HG02885 (cell line): ENCODE measurements around the gene TSPAN4.
A peak's percentile ranks its signal among the peaks of the same experiment; 100 is the strongest.

Source experiments
- ATAC-seq: cut with Tn5 transposase; IDR thresholded peaks from one replicate; pipeline ENCODE4 v1.9.1; 2021; ENCODE audit warnings: mild to moderate bottlenecking; ENCODE audit not compliant: unreplicated experiment, poor library complexity

Gene TSPAN4, protein sequence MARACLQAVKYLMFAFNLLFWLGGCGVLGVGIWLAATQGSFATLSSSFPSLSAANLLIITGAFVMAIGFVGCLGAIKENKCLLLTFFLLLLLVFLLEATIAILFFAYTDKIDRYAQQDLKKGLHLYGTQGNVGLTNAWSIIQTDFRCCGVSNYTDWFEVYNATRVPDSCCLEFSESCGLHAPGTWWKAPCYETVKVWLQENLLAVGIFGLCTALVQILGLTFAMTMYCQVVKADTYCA

DNA sequence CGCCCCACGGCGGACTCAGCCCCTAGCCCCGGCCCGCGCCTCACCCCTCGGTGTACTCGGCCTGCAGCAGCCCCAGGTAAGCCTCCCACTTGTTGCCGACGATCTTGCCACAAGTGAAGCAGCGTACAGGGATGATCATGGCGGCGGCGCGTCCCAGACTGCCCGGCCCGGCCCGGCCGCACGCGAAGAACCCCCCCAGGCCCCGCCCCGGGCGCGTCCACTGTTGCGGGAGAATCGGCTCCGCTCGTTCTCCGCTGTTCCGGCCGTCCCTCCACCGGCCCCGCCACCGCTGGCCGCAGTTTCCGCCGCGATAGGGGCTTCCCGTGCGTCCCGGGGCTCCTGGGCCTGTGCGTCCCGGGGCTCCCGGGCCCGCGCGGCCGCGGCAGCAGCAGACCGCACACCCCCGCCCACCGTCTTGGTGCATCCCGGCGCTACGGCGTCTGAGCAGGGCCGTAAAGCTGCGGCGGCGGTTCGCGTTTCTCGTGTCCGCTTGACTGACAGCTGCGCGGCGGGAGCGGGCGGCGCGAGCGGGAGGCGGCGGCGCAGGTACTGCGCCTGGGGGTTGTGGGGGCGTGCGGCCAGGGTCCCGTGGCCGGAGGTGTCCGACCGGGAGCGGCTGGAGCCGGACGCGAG, at the start of gene TSPAN4, which contains the start of gene POLR2L:
TSS of gene TSPAN4 (plus strand) at position 483 of the 633 bp plus-strand sequence. CDS start 7,453 bp downstream, outside the sequence.
TSS of gene POLR2L (minus strand) at position 160 of the 633 bp plus-strand sequence. CDS start at position 139, 21 bp downstream.
- peak; percentile 74 for ATAC-seq

DNA sequence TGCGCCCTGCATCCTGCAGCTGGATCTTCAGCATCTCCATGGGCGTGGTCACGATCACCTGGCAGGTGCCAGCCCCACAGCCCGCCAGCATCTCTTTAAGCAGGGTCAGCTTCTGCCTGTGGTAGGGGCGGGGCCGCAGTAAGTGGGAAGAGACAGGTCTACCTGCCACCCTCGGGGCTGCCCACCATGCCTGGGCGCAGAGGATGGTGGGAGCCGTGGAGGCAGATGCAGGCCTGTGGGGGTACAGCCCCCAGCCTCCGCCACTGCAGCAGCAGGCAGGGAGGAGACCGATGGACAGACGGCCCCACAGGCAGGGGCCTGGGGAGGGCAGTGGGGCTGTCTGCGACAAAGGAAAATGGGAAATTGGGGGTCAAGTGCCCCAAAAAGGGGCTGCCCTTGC, 49.8 kb upstream of the TSPAN4 start:
- no peak for ATAC-seq

DNA sequence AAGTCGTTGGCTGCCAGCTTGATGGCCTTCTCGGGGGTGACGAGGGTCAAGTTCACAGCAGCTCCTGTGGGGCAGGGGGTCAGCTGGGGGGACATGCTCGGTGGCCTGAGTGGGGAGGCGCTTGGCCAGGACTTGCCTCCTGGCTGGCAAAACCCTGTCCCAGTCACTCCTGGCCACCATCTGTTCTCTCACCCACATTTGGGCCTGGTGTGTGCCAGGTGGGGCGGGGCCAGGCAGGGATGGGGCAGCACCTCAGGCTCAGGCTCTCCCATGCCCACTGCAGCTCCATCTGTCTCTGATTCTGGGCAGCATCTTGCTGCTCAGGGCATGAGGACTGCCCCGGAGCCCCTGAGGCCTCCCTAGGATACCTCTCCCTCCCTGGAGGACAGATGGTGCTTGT, 49.1 kb upstream of the TSPAN4 start:
- no peak for ATAC-seq

GRCh38 chr11:794013-794765, 48.5 kb upstream of the TSPAN4 start:
- no peak for ATAC-seq

DNA sequence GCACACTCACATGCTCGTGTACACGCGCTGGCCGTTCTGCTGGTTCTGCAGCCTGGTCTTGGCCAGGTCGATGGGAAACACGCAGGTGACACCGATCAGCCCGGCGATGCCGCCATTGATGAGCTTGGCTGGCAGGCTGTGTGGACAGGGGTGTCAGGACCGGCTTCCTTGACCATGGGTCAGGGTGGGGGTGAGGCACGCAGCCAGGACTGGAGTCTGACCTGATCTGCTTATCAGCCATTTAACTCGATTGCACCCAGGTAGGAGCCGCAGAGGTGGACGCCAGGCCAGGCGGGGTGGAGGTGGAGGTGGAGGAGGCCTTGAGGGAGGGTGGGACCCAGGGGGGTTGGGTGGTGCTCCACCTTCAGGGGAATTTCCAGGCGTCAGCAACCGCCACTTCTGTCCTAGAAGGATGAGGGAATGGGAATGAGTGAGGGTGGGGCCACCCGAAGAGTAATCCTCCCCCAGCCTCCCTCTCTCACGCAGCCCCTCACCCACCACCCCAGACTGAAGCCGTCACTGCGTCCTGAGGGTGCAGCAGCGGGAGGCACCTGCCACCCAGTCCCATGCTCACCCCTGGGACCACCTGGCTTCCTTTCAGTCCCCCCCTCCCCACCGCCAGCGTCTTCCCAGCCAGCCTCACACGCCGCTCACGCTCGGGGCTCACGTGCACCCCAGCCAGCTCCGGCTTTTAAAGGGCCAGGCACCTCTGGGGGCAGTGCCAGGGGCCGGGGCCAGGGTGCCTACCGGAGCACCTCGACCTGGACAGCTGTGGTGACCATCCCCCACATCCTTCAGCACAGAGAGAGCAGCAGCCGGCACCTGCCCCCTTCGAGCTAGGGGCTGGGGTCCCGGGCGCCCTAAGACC, 47.7 kb upstream of the TSPAN4 start:
- no peak for ATAC-seq

- peak; percentile 37 for ATAC-seq
Measured at GRCh38 chr11:795634-796564, 46.8 kb upstream of the TSPAN4 start.

GRCh38 chr11:796565-797295, 45.9 kb upstream of the TSPAN4 start:
- no peak for ATAC-seq

DNA sequence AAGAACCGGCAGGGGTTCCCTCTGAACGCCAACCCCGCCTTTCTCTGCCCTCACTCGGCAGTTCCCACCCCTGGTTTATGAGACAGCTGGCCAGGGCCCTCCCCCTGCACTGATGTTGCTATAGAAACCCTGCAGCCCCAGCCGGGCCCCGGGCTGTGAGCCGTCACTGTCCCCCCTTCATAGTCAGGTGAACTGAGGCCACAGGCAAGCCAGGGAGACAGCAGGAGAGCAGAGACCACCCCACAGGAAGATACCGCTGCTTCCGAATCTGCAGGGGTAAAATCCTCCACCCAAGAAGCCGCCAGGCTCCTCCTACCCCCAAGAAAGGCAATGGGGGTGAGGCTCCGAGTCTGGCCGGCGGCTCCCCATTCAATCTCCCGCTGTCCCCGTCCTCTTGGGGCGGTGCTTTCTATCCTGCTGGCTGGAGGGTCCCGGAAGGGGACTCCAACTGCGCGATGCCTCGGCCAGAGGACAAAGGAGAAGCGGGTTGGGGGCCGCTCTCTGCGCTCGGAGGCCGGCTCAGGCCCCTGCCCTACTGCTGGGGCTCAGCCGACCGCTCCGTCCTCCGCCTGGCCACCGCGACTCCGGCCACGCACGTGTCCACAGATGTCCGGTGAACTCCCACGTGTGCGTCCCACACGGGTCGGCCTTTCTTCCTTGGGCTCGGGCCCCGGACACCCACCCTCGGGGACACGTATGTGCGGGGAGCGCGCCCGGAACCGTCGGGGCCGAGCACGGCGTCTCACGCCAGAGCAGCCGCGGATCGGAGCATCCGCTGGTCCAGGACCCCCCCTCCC, 45.2 kb upstream of the TSPAN4 start:
- peak; percentile 42 for ATAC-seq

DNA sequence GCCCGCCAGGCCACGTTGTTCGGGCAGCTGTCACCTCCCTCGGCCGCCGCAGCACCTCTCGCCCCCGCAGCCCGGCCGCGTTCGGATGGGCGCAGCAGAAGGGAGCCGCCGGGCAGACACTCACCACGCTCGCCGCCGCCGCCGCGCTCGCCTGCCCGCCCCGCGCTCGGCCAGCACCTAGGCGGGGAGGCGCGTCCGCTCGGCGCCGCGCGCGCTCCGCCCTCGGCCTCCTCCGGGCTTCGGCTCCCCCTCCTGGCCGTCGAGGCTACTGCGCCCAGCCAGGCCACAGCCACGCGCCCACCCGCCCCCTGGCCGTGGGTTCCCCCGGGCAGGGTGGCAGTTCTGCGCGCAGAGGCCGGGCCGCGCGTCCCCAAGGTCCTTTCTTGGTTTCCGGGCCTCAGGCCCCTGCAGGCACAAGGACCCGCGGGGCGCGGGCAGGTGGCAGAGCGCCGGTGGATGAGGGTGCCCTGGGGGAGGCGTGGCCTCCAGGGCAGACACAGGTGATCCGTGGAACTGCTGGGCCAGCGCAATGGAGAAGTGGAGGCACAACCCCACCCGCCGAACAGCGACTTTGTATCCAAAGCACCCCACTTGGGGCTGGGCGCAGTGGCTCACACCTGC, 44.4 kb upstream of the TSPAN4 start, which contains the start of gene SLC25A22:
TSS of gene SLC25A22 (minus strand) at position 189 of the 621 bp plus-strand sequence. CDS start 3,275 bp downstream, outside the sequence.
- peak; percentile 74 for ATAC-seq

DNA sequence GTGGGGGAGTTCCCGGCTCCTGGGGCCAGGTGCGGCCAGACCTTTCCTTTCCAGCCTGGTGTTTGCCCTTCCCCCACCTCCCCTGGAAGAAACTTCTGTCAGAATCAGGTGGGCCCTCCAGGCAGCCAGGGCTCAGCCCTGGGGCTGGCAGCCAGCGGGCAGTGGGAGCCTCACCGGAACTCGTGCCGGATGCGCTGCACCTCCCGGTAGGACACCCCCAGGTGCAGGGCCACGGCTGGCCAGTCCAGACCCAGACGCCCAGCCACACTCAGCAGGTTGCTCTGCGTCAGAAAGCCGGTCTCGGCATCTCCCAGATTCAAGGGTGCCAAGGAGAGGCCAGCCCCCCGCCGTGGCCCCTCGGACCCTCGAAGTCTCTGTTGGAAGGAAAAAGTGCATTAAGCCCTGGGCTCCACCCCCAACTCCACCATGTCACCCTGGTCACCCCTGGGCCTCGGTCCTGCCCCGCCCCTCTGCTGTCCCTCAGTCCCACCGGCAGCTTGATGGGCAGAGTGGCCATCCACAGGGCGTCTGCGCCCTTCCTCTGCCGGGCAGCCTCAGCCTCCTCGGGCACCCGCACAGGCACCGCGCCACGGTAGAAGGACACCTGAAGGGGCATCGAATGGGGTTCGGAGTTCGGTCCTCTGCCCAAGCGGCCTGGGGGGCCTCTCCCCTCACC, 42.9 kb upstream of the TSPAN4 start:
- no peak for ATAC-seq

- ATAC-seq: no peak
Measured at GRCh38 chr11:800473-800872, 42.2 kb upstream of the TSPAN4 start.

GRCh38 chr11:801097-801780, 41.4 kb upstream of the TSPAN4 start:
- ATAC-seq: no peak

GRCh38 chr11:802018-802617, 40.5 kb upstream of the TSPAN4 start:
- no peak for ATAC-seq

DNA sequence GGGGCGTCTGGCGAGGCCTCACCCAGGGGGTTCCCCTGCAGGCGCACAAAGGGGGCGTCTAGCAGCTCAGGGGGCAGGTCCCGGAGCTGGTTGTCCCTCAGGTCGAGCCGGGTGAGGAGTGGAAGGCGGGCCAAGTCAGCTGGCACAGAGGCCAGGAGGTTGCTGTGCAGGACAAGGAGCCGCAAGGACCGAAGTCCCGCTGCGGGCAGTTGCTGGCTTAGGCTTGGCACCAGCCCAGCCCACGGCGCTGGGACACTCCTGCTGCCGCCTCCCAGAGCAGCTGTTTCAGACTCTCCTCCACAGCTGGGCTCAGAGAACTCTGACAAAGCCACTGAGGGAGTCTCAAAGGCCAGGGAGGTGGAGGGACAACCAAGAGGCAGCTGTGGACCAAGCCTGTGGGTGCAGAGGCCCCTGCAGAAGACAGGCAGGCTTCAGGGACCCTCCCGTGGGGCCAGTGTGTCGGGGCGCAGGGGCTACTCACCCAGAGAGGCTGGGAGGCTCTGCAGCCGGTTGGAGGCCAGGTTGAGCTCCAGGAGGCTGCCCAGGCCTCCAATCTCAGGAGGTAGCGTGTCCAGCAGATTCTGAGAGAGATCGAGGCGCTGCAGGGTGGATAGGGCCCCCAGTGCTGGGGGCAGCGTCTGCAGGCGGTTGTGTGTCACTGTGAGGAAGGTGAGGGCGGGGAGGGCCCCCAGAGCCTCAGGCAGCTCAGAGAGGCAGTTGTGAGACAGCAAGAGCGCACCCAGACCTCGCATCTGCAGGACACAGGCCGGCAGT, 39.8 kb upstream of the TSPAN4 start:
- no peak for ATAC-seq

GRCh38 chr11:803467-803742, 39.2 kb upstream of the TSPAN4 start:
- no peak for ATAC-seq
